Measurements from ENCODE around the gene TCERG1L. TPM values are rescaled to one million over a fixed set of nuclear protein-coding genes. Genes with fewer than 3 reads are reported as not detected.

Gene TCERG1L
- total RNA-seq, 4 donors from 2014 or later: 0.42 to 1.3 TPM; not detected in 2

- Histone ChIP-seq H3K27me3 (no peaks in the 10 kb centered on the region), H3K36me3 (no peaks in the 10 kb centered on the region), H3K4me3 (no peak overlapping the region), H3K9me3 (no peaks in the 10 kb centered on the region), H3K27ac (no peak overlapping the region), H3K4me1 (peaks cover 0 to 9% (median 0%) of the 10 kb centered on the region in 4 donors)
- WGBS, 2 donors: 77 to 84% methylated on average over 18 of the region's 18 CpGs
- TF ChIP-seq CTCF (IDR thresholded peaks at IDR 0.05) (no peak), EP300 (IDR thresholded peaks at IDR 0.05) (no peak), POLR2A (IDR thresholded peaks at IDR 0.05) (no peak)
- DNase-seq (ENCODE audit: low spot score in 2 of 2): no peak
These were observed 168.8 kb downstream of the TCERG1L start for GRCh38 chr10:131142517-131143380.

GRCh38 chr10:131141645-131142516, 169.6 kb downstream of the TCERG1L start:
- no peaks in the 10 kb centered on the region for H3K27me3 ChIP-seq
- no peak overlapping the region for H3K4me3 ChIP-seq
- H3K36me3 ChIP-seq: no peaks in the 10 kb centered on the region
- no peaks in the 10 kb centered on the region for H3K9me3 ChIP-seq
- WGBS, 2 donors: 85% methylated on average over 15 of the region's 15 CpGs
- TF ChIP-seq EP300 (IDR thresholded peaks at IDR 0.05) (no peak), POLR2A (IDR thresholded peaks at IDR 0.05) (no peak), CTCF (IDR thresholded peaks at IDR 0.05) (no peak)
- no peak overlapping the region for H3K27ac ChIP-seq
- peaks cover 0 to 9% (median 0%) of the 10 kb centered on the region in 4 donors for H3K4me1 ChIP-seq
- no peak for DNase-seq (ENCODE audit: low spot score in 2 of 2)

DNA sequence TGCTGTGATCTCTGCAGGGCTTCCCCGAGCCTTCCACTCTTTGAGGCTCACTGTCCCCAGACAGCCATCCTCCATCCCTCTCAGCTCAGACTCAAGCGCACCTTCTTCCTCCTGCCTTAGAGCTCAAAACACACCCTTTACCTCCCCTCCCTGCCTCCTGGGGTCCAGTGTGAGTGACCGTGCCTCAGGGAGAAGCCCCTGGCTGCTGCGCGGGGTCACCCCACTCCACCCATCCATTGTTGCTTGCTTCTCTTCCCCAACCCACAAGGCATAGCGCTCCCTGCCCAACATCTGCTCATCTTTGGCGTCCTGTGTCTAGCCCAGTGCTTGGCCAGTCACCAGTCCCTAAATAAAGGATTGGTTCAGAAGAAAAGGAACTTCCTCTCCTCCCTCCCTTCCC, 170.3 kb downstream of the TCERG1L start:
- WGBS, 2 donors: 81 to 86% methylated on average over 7 of the region's 7 CpGs
- peaks cover 0 to 8% (median 0%) of the 10 kb centered on the region in 4 donors for H3K4me1 ChIP-seq
- H3K36me3 ChIP-seq: no peaks in the 10 kb centered on the region
- no peaks in the 10 kb centered on the region for H3K9me3 ChIP-seq
- H3K27me3 ChIP-seq: no peaks in the 10 kb centered on the region
- no peak for DNase-seq (ENCODE audit: low spot score in 2 of 2)
- H3K27ac ChIP-seq: no peak overlapping the region
- no peak overlapping the region for H3K4me3 ChIP-seq
- TF ChIP-seq CTCF (IDR thresholded peaks at IDR 0.05) (no peak), EP300 (IDR thresholded peaks at IDR 0.05) (no peak), POLR2A (IDR thresholded peaks at IDR 0.05) (no peak)

- H3K36me3 ChIP-seq: no peaks in the 10 kb centered on the region
- no peak overlapping the region for H3K4me3 ChIP-seq
- no peaks in the 10 kb centered on the region for H3K27me3 ChIP-seq
- no peaks in the 10 kb centered on the region for H3K9me3 ChIP-seq
- DNase-seq (ENCODE audit: low spot score in 2 of 2): no peak
- 84 to 88% methylated on average over 9 of the region's 9 CpGs for WGBS, 2 donors
- no peak for TF ChIP-seq POLR2A (IDR thresholded peaks at IDR 0.05)
- TF ChIP-seq CTCF (IDR thresholded peaks at IDR 0.05): no peak
- no peak for TF ChIP-seq EP300 (IDR thresholded peaks at IDR 0.05)
- no peak overlapping the region for H3K27ac ChIP-seq
- peaks cover 0 to 2% (median 0%) of the 10 kb centered on the region in 4 donors for H3K4me1 ChIP-seq
These were observed 170.9 kb downstream of the TCERG1L start for GRCh38 chr10:131140606-131141005.

Data from tibial nerve (tissue), 4 donors.